K562 (cell line): ENCODE results near the gene ZNF165. TPM values are rescaled to one million over a fixed set of nuclear protein-coding genes. Genes with fewer than 3 reads are reported as not detected.

Experiments
- CHD4 ChIP-seq: fragments of 200-600 bp; sonication (generic); IDR thresholded peaks from 3 replicates; pipeline ENCODE4 v1.6.1; 2012; ENCODE audit warnings: low read depth, mild to moderate bottlenecking, mixed read lengths, low read length, inconsistent platforms; ENCODE audit not compliant: insufficient read depth, insufficient replicate concordance, poor library complexity, severe bottlenecking
- FOXJ2 ChIP-seq: fragments of 200-800 bp; sonication (Bioruptor generic); IDR thresholded peaks from 2 replicates; pipeline ENCODE4 v1.6.1; 2016; ENCODE audit warnings: missing genetic modification characterization, missing compliant biosample characterization
- FOXK1 ChIP-seq: sonication (generic); formaldehyde crosslinking; IDR thresholded peaks from 2 replicates; pipeline ENCODE4 v1.8.0; 2022; ENCODE audit warnings: missing genetic modification reagents, mild to moderate bottlenecking, borderline replicate concordance
- MTA1 ChIP-seq: fragments of 450-650 bp; IDR thresholded peaks from 2 replicates; pipeline ENCODE4 v1.6.1; 2017; ENCODE audit warnings: borderline replicate concordance
- NCOA4 ChIP-seq: fragments of 450-650 bp; IDR thresholded peaks from 2 replicates; pipeline ENCODE4 v1.6.1; 2018; ENCODE audit warnings: mild to moderate bottlenecking; ENCODE audit not compliant: partially characterized antibody
- PHB2 ChIP-seq: fragments of 450-650 bp; IDR thresholded peaks from 2 replicates; pipeline ENCODE4 v1.6.1; 2017; ENCODE audit warnings: low read depth
- RBM14 ChIP-seq: fragments of 200-400 bp; formaldehyde crosslinking; IDR thresholded peaks from 2 replicates; pipeline ENCODE4 v1.6.1; 2018; ENCODE audit warnings: low read depth, mild to moderate bottlenecking, low read length, moderate library complexity, borderline replicate concordance; ENCODE audit not compliant: insufficient read depth
- SIRT6 ChIP-seq: IDR thresholded peaks from one replicate; pipeline ENCODE4 v1.6.1; 2012; ENCODE audit warnings: low read depth, mild to moderate bottlenecking, control low read depth, inconsistent platforms, low read length, moderate library complexity
- TAF9B ChIP-seq: fragments of 450-650 bp; IDR thresholded peaks from 2 replicates; pipeline ENCODE4 v1.6.1; 2018; ENCODE audit warnings: mild to moderate bottlenecking; ENCODE audit not compliant: partially characterized antibody
- TFAM ChIP-seq: fragments of 250-450 bp; sonication (Bioruptor Pico); conservative IDR thresholded peaks from 2 replicates; pipeline ENCODE4 v1.5.0; 2021; ENCODE audit warnings: mild to moderate bottlenecking, moderate library complexity
- TGIF2 ChIP-seq: sonication (generic); formaldehyde crosslinking; IDR thresholded peaks from 2 replicates; pipeline ENCODE4 v1.8.1; 2022; ENCODE audit warnings: mild to moderate bottlenecking, missing genetic modification reagents, moderate library complexity
- ZNF699 ChIP-seq: fragments of 250-450 bp; sonication (Bioruptor Pico); IDR thresholded peaks from 2 replicates; pipeline ENCODE4 v1.8.0; 2021; ENCODE audit warnings: mild to moderate bottlenecking, moderate library complexity; ENCODE audit not compliant: insufficient replicate concordance
- ZNF79 ChIP-seq: fragments of 250-450 bp; sonication (Bioruptor Pico); IDR thresholded peaks from 2 replicates; pipeline ENCODE4 v1.4.0; 2020; ENCODE audit warnings: low read depth, mild to moderate bottlenecking, moderate library complexity
- polyA plus RNA-seq, 8 experiments: library from polyadenylated mRNA; depleted of rRNA in 4 of 8; stranded (reverse) in 5 of 8; unstranded in 3 of 8; fragments of >200 nt; fragmentation: Nextera tagmentation in 2 of 8; fragmentation: Illumina TruSeq in 1 of 8; extraction: Ambion mirVana in 2 of 8; extraction: Trizol in 1 of 8; gene quantifications; 2 replicates each; pipeline versions ENCODE4 v1.2.1 to v1.2.3, GENCODE V29; 2011 to 2014; ENCODE audit warnings: inconsistent platforms in 1 of 8, missing spikeins in 1 of 8
- total RNA-seq, 7 experiments: library from RNA; depleted of rRNA in 6 of 7; stranded (reverse); fragments of >200 nt in 6 of 7; fragmentation: Illumina TruSeq in 2 of 7; extraction: Trizol in 2 of 7; gene quantifications; 2 replicates each; pipeline versions ENCODE4 v1.2.1 to v1.2.3, GENCODE V29; 2011 to 2021; ENCODE audit warnings: low replicate concordance in 1 of 7
- TF ChIP-seq, protein P1 (sequence below): fragments of 450-650 bp; IDR thresholded peaks from 2 replicates; pipeline ENCODE4 v1.6.1; 2016; ENCODE audit warnings: mild to moderate bottlenecking, moderate library complexity
- TF ChIP-seq, protein P2 (sequence below): fragments of 450-650 bp; IDR thresholded peaks from 2 replicates; pipeline ENCODE4 v1.6.1; 2017; ENCODE audit warnings: mild to moderate bottlenecking, moderate library complexity

ZNF165 gene
- total and polyA plus RNA-seq, 9 of the 15 experiments (the other 6 are each of a cell fraction or from before 2014, with no cell fraction given), result 0.82 to 3.6 (median 1.2) TPM

DNA sequence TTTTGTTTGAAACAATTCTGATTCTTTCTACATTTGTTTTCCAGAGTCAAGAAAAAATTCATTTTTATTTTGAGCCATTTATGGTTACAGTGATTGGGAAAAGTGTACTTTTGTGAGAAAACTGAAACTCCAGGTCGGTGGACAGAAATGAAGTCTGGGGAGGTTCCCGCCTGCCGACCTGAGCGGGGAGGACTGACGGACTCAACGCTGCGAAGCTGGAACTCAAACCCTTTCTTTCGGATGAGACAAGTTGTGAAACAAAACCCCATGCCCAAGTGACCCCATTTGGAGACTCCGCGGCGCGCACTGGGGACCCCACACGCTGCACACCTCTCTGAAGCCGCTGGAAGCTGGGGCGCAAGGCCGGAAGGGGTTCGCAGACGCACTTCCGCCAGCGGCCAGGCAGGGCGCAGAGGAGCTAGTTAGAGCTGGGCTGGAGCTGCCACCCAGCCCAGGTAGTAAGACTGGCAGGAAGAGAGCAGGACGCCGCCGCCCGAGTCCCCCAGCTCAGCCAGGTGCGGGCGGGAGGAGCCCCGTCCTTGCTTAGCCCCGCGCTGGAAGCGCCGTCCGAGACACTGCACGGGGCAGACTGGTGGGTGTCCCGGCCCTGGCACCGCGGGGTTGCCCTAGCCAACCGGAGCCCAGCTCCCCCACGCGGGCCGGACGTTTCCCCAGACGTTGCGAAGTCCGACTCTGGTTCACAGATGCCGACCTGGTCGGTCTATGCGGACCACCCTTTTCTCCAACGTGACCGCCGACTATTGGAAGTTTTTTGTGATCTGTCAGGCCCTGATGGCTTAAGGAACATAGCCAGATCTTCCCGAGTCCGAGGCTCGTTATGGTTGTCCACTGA, 24.2 kb downstream of the ZNF165 start (continued):
- no peak for TF ChIP-seq NCOA4
- TF ChIP-seq RBM14, result no peak
- TF ChIP-seq, protein P1, sequence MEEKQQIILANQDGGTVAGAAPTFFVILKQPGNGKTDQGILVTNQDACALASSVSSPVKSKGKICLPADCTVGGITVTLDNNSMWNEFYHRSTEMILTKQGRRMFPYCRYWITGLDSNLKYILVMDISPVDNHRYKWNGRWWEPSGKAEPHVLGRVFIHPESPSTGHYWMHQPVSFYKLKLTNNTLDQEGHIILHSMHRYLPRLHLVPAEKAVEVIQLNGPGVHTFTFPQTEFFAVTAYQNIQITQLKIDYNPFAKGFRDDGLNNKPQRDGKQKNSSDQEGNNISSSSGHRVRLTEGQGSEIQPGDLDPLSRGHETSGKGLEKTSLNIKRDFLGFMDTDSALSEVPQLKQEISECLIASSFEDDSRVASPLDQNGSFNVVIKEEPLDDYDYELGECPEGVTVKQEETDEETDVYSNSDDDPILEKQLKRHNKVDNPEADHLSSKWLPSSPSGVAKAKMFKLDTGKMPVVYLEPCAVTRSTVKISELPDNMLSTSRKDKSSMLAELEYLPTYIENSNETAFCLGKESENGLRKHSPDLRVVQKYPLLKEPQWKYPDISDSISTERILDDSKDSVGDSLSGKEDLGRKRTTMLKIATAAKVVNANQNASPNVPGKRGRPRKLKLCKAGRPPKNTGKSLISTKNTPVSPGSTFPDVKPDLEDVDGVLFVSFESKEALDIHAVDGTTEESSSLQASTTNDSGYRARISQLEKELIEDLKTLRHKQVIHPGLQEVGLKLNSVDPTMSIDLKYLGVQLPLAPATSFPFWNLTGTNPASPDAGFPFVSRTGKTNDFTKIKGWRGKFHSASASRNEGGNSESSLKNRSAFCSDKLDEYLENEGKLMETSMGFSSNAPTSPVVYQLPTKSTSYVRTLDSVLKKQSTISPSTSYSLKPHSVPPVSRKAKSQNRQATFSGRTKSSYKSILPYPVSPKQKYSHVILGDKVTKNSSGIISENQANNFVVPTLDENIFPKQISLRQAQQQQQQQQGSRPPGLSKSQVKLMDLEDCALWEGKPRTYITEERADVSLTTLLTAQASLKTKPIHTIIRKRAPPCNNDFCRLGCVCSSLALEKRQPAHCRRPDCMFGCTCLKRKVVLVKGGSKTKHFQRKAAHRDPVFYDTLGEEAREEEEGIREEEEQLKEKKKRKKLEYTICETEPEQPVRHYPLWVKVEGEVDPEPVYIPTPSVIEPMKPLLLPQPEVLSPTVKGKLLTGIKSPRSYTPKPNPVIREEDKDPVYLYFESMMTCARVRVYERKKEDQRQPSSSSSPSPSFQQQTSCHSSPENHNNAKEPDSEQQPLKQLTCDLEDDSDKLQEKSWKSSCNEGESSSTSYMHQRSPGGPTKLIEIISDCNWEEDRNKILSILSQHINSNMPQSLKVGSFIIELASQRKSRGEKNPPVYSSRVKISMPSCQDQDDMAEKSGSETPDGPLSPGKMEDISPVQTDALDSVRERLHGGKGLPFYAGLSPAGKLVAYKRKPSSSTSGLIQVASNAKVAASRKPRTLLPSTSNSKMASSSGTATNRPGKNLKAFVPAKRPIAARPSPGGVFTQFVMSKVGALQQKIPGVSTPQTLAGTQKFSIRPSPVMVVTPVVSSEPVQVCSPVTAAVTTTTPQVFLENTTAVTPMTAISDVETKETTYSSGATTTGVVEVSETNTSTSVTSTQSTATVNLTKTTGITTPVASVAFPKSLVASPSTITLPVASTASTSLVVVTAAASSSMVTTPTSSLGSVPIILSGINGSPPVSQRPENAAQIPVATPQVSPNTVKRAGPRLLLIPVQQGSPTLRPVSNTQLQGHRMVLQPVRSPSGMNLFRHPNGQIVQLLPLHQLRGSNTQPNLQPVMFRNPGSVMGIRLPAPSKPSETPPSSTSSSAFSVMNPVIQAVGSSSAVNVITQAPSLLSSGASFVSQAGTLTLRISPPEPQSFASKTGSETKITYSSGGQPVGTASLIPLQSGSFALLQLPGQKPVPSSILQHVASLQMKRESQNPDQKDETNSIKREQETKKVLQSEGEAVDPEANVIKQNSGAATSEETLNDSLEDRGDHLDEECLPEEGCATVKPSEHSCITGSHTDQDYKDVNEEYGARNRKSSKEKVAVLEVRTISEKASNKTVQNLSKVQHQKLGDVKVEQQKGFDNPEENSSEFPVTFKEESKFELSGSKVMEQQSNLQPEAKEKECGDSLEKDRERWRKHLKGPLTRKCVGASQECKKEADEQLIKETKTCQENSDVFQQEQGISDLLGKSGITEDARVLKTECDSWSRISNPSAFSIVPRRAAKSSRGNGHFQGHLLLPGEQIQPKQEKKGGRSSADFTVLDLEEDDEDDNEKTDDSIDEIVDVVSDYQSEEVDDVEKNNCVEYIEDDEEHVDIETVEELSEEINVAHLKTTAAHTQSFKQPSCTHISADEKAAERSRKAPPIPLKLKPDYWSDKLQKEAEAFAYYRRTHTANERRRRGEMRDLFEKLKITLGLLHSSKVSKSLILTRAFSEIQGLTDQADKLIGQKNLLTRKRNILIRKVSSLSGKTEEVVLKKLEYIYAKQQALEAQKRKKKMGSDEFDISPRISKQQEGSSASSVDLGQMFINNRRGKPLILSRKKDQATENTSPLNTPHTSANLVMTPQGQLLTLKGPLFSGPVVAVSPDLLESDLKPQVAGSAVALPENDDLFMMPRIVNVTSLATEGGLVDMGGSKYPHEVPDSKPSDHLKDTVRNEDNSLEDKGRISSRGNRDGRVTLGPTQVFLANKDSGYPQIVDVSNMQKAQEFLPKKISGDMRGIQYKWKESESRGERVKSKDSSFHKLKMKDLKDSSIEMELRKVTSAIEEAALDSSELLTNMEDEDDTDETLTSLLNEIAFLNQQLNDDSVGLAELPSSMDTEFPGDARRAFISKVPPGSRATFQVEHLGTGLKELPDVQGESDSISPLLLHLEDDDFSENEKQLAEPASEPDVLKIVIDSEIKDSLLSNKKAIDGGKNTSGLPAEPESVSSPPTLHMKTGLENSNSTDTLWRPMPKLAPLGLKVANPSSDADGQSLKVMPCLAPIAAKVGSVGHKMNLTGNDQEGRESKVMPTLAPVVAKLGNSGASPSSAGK, result peak; percentile 68
- peak; percentile 43; the same call in 1 of the 2 replicates for TF ChIP-seq MTA1
- TF ChIP-seq ZNF699 (CRISPR knock-in tag), result no peak
- TF ChIP-seq ZNF79, result no peak
- no peak for TF ChIP-seq PHB2
- no peak for TF ChIP-seq TGIF2
- TF ChIP-seq CHD4, result peak; percentile 56
- TF ChIP-seq TFAM (CRISPR knock-in tag), result no peak
- TF ChIP-seq SIRT6, result no peak
- TF ChIP-seq FOXK1 (CRISPR knock-in tag), result no peak
- TF ChIP-seq, protein P2, sequence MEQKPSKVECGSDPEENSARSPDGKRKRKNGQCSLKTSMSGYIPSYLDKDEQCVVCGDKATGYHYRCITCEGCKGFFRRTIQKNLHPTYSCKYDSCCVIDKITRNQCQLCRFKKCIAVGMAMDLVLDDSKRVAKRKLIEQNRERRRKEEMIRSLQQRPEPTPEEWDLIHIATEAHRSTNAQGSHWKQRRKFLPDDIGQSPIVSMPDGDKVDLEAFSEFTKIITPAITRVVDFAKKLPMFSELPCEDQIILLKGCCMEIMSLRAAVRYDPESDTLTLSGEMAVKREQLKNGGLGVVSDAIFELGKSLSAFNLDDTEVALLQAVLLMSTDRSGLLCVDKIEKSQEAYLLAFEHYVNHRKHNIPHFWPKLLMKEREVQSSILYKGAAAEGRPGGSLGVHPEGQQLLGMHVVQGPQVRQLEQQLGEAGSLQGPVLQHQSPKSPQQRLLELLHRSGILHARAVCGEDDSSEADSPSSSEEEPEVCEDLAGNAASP, result no peak
- no peak for TF ChIP-seq FOXJ2 (tag)
- peak; percentile 91 for TF ChIP-seq TAF9B
